Brain pericyte (primary cell): ENCODE measurements around the gene STK38.
"Not testable (repeated sequence)": the region's sequence is repeated elsewhere in the genome, so short reads cannot be mapped to it uniquely, and the experiment has no call there.

Experiments used
- DNase-seq: peaks from one replicate; pipeline ENCODE4 v3.0.0-alpha.2; 2012; ENCODE audit warnings: low read depth, low spot score

STK38 gene

DNA sequence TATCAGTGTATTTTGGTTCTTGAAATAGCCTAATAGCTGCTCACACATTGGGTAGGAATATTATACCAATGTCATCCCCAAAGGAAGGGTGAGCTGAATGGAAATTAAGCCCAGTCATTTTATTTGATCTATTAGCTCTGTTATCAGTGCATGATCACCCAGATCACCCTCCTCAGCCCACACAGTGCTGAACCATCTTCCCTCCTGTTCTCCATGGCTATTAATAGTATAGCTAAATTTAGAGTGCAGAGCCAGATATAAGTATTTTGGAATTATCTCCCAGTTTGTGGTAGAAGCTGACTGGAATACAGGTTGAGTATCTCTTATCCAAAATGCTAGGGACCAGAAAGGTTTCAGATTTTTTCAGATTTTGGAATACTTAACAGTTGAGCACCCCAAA lies 59.1 kb downstream of the STK38 start:
- DNase-seq = no peak

DNA sequence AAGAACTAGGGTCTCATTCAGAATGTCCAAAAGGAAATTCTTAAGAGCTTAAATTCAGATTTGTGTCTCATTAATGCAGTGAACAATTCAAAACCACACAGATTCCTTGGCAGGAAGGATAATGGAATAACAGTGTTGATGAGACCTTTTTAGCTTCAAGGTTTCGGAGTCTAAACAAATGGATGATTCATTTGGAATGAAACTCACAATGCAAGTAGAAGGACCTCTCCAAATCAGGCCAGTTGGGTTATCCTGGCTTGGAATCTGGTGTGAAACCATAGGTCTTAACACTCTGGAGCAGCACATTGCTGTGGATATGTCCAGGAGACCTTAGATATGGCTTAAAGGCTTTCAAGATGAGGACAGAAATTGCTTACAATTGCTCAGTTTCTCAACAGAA lies 59.6 kb downstream of the STK38 start:
- DNase-seq = no peak

DNA sequence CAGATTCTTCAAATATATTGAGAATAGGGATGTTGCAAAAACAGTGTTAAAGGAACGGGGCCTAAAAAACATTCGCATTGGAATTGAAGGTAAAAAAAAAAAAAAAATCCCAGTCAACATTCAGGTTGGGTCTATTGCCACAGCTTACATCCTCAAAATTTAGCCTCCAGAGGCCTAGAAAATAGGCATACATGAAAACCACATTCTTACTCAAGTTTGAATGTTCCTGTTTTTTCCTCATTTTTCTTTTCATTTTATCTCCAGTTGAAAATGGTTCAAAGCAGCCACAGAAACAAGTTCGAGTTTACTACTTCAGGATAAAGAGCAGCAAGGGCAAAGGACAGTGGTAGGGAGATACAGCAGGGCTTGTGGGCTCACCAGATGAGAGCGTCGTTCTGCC lies 62.5 kb downstream of the STK38 start:
- DNase-seq = no peak

DNA sequence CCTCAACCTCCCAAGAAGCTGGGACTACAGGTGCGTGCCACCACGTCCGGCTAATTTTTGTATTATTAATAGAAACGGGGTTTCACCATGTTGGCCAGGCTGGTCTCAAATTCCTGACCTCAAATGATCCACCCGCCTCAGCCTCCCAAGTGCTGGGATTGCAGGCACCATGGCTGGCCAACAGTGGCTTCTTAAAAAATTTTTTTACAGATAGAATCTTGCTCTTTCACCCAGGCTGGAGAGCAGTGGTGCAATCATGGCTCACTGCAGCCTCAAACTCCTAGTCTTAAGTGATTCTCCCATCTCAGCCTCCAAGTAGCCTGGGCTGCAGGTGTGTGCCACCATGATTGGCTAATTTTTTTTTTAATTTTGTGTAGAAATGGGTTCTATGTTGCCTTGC lies 64.0 kb downstream of the STK38 start:
- DNase-seq = not testable (repeated sequence)

DNA sequence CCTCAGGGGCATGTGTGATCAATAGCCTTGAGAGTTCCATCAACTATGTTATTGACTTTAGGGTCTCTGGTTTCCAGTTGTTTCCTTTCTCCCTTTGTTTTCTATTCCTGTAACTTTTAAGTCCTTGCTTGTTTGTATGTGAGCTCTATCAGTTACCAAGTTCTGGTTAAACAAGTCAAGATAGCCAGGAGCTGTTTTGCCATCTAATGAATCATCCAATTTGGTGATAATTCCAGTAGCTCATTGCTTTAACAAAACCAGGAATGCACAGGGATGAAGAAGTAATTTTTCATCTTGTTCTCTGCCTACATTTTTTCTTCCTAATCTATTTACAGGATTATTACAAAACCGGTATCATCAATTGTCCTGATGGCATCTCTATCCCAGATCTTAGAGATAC lies 68.0 kb downstream of the STK38 start:
- DNase-seq = no peak

DNA sequence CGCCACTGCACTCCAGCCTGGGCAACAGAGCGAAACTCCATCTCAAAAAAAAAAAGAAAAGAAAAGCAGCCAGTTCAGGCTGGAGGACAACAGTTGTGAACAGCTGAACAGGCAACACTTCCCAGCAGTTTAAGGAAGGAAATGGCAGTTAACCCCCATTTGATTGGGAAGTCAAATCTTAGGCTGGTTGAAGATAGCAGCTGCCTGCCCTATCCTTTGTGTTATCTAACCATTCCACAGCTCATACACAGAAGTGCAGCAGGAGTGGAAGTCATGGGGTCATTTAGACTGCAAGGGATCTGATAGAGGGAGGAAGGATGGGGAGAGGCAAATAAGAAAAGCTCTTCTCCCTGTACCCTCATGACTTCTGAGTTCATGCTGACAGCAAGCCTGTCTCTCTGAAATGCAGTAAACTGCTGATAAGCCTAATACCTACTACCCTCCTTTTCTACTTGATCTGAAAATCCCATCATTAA lies 69.2 kb downstream of the STK38 start:
- no peak for DNase-seq

DNA sequence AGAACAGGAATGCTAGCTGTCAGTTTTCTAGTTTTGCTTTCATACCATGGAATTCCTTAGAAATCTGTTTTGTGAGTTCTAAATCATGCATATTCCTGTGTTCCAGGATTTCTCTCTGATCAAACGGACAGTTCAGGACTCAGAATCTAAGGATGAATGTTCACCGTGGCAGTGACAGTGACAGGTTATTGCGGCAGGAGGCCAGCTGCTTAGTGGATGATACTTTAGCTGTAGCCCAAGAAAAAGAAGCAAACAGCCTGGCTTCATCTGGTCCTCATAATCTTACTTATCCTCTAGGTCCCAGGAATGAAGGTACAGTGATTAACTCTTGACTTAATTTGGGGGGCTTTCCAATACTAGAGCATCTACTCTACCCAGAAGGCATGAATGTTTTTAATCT lies 77.3 kb downstream of the STK38 start:
- no peak for DNase-seq

DNA sequence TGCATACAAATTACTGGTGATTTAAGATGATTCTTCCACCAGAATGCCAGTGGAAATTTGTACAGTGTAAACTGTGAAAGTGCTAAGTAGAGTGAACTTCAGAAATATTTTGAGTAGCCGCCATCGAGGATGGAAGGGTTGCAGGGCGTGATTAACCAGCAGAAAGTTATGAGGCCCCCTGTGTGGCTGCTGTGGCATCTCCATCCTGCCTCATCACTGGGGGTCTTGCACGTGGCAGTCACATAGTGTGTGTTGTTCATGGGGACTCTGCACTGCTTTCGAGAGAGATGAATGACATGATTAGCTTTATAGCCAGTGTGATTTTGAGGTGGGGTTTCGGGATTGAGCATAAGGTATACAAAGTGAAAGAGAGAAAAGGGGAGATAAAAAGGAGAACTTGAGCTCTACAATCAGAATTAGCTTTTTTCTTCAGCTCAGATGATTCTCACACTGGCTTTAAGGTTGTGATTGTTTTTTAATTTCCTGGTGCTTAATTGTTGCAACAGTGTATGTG lies 78.1 kb downstream of the STK38 start:
- DNase-seq = no peak

DNA sequence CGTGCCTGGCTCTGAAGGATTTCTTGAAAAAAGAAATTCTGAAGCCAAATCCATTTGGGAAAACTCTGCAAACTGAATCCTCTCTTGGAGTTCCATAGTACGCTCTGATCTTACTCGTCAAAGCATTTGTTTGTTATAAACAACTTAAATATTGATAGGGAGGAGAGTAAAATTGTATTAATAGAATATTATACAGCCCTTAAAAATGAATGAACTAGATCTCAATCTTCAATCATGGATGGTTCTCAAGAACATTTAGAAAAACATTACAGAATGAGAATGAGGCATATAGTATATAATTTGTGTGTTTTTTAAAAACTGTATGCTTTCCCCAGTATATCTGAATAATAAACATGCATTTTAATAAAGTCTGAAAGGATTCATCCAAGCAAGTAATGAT lies 79.7 kb downstream of the STK38 start:
- no peak for DNase-seq

DNA sequence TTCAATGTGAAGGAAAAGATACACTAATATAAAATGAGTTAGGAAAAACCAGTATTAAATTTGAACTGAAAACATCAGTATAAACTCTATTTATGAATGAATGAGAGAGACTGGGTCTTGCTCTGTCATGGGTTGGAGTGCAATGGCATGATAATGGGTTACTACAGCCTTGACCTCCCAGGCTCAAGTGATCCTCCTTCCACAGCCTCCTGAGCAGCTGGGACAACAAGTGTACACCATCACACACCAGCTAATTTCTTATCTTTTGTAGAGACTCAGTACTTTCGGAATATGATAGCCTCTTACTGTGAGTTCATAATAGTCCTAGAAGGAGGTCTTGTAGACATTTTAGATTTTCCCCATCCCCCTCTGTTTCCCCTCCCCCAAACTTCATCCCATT lies 83.0 kb downstream of the STK38 start:
- no peak for DNase-seq

DNA sequence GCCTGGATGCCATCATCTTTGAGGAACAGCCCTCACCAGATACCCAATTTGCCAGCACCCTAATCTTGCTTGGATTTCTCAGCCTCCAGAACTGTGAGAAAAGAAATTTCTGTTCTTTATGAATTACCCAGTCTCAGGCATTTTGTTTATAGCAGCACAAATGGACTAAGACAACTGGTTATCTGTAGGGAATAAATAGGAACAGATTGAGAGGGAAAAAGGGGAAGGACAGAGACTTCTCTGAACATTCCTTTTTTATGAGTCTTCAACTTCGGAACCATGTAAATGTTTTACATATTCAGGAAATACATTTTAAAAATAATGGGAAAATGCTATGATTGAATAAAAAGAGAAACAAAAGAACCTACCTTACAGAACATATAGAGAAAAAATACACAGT lies 83.6 kb downstream of the STK38 start:
- no peak for DNase-seq

DNA sequence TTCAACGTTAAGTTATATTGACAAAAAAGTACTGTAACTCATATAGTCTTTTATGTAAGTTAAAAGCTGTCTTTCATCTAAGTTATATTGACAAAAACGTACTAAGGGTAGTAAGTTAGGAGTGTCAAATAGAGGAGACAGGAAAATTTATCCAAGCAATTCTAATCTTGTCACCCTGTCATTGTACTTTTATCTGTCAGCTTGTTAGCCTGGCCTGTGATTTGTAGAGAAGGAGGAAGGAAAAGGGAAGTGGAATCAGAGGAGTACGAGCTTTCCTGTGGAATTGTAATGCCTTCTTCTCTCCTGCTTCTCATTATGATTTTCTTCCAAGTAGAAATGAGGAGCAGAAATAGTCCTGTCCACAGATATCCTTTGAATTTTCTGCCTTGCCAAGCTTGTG lies 85.6 kb downstream of the STK38 start:
- DNase-seq = no peak

DNA sequence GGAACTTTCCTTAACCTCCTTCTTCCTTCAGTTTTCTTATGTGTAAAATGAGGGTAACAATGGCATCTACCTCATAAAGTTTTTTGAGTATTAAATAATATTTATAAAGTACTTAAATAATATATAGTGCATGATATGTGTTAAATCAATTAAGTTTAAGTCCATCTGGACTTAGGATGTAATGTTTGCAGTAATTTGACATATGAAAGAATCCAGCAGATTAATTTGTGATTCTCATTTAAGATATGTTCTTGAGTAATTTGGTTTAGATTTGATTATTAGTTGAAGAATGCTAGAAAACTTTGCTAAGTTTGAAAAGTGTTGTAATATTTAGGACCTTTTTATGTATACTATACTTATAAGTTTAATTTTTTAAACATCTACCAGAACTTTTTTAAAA lies 86.4 kb downstream of the STK38 start:
- no peak for DNase-seq

DNA sequence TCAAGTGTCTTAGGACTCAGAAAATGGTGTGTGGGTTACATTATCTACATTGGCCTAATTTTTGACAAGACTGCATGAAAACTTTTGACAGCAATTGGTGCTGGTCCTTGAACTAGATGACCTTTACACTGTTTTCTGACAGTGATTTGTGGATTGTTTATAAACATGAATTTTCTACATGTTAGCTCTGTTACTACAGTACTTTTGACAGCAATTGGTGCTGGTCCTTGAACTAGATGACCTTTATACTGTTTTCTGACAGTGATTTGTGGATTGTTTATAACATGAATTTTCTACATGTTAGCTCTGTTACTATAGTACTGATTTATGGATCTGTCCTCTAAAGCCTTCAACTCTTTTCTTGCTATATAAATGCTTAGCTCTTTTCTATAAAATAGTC lies 87.8 kb downstream of the STK38 start:
- no peak for DNase-seq

DNA sequence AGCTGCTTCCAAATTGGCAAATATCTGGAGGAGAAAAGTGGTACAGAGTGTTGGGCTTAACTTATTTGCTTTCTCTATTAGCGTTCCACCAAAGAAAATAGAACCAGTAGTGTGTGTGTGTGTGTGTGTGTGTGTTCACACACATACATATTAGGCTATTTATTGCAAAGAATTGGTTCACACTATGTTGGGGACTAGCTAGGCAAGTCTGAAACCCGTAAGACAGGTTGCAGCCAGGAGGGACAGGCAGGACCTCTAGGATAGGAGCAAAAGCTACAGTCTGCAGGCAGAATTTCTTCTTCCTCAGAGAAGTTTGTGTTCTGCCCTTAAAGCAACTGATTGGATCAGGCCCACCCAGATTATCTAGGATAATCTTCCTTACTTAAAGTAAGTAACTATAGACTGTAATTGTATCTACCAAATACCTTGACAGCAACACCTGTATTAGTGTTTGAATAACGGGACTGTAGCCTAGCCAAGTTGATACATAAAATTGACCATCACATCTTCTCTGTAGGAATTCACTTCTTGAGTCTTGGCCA lies 91.7 kb downstream of the STK38 start:
- DNase-seq = no peak

DNA sequence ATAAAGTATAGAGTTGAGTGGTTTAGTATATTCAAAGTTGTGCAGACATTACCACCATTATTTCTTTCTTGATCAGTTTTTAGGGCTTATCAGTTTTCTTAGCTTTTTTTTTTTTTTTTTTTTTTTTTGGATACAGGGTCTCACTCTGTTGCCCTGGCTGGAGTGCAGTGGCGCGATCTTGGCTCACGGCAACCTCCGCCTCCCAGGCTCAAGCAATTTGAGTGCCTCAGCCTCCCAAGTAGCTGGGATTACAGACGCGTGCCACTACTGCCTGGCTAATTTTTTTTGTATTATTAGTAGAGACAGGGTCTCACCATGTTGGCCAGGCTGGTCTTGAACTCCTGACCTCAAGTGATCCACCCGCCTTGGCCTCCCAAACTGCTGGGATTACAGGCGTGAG lies 94.4 kb downstream of the STK38 start:
- not testable (repeated sequence) for DNase-seq

DNA sequence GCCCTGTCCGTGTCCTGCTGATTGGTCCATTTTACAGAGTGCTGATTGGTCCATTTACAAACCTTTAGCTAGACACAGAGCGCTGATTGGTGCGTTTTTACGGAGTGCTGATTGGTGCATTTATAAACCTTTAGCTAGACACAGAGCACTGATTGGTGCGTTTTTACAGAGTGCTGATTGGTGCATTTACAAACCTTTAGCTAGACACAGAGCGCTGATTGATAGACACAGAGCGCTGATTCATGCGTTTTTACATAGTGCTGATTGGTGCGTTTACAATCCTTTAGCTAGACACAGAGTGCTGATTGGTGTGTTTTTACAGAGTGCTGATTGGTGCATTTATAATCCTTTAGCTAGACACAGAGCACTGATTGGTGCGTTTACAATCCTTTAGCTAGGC lies 98.1 kb downstream of the STK38 start:
- DNase-seq = not testable (repeated sequence)

DNA sequence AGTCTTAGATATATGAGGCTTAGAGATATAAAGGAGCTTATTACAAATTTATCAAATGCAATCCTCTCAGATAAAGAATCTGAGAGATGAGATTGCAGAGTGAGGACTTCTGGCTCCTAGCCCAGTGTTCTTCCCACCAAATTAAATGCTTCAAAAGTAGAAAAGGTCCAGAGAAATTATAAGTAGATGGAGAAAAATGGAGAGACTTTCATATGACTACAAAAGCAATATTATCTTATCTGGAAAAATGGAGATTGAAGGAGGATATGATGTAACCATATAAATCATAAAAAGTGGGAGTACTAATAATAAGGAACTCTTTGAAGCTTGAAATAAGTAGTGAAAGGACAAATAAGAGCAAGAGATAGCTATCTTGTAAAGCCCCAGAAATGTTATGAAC lies 101.7 kb downstream of the STK38 start:
- no peak for DNase-seq

DNA sequence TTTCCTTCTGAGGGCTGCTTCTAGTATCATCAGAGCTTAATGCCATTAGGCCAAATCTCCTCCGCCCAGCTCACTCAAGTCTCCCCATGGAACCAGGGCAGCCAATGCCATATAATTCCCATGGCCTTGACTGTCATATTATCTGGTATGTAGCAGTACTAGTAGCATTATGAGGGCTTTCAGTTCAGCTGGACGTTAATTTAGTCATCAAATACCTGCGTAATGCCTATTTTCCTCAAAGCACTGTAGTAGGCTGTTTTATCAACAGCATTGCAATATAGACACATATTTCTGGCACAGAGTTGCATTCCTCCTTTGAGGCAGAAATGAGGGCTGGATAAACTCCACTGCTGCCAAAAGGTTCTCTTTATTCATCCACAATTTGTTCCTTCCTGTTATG lies 102.8 kb downstream of the STK38 start:
- no peak for DNase-seq
